NB4 (cell line): ENCODE results near the gene SMURF2.
A peak's percentile ranks its signal among the peaks of the same experiment; 100 is the strongest.

Experiments used
- DNase-seq: peaks from one replicate; pipeline ENCODE4 v3.0.0; 2010; ENCODE audit warnings: low read depth
- H3K4me3 ChIP-seq: one replicate; pipeline ENCODE4 v1.5.1; 2011; ENCODE audit warnings: mild to moderate bottlenecking, low read depth, low read length, moderate library complexity
- CTCF ChIP-seq: IDR thresholded peaks from one replicate; pipeline ENCODE4 v1.5.1; 2012; ENCODE audit warnings: low read depth, low read length
- MAX ChIP-seq: IDR thresholded peaks from 2 replicates; pipeline ENCODE4 v1.6.1; 2011; ENCODE audit warnings: low read depth, low read length
- MYC ChIP-seq: IDR thresholded peaks from 2 replicates; pipeline ENCODE4 v1.6.1; 2011; ENCODE audit warnings: low read depth, low read length
- POLR2A ChIP-seq: IDR thresholded peaks from 2 replicates; pipeline ENCODE4 v1.6.1; 2011; ENCODE audit warnings: mild to moderate bottlenecking; ENCODE audit not compliant: insufficient read length; ENCODE audit errors: extremely low read depth

The SMURF2 gene

GRCh38 chr17:64648234-64648633 is 13.9 kb downstream of the SMURF2 start:
- no peak for DNase-seq
- TF ChIP-seq CTCF: no peak
- TF ChIP-seq MYC: no peak
- no peak for TF ChIP-seq POLR2A
- TF ChIP-seq MAX: no peak
- no peak overlapping the region for H3K4me3 ChIP-seq

DNA sequence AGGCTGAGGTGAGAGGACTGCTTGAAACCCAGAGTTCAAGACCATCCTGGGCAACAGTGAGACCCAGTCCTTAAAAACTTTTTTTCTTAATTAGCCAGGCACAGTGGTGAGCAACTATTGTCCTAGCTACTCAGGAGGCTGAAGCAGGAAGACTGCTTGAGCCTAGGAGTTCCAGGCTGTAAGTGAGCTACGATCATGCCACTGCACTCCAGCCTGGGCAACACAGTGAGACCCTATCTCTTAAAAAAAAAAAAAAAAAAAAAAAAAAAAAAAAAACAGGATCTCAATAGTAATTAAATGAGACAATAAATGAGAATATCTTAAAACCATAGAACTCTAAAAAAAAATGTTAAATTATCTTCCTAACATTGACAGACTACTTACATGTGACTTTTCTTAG is 14.3 kb downstream of the SMURF2 start:
- TF ChIP-seq POLR2A (no peak), MAX (no peak), CTCF (no peak), MYC (no peak)
- H3K4me3 ChIP-seq: no peak overlapping the region
- DNase-seq: no peak

DNA sequence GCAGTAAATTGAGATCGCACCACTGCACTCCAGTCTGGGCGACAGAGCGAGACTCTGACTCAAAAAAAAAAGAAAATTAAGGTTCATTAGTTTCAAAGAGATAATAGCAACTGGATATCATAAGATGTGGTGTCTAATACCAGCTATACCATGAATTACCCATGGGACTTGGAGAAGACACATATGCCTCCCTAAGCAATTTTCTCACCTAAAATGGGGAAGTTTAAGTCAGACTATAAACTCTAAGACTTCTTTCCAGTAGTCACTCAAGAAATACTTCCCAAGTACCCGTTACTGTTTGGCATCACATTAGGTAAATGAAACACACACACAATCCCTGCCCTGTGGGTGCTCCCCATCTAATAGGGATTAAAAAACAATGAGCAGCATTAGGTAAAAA is 22.6 kb downstream of the SMURF2 start:
- DNase-seq: peak; percentile 50
- no peak for TF ChIP-seq CTCF
- TF ChIP-seq POLR2A: no peak
- no peak for TF ChIP-seq MAX
- no peak for TF ChIP-seq MYC

DNA sequence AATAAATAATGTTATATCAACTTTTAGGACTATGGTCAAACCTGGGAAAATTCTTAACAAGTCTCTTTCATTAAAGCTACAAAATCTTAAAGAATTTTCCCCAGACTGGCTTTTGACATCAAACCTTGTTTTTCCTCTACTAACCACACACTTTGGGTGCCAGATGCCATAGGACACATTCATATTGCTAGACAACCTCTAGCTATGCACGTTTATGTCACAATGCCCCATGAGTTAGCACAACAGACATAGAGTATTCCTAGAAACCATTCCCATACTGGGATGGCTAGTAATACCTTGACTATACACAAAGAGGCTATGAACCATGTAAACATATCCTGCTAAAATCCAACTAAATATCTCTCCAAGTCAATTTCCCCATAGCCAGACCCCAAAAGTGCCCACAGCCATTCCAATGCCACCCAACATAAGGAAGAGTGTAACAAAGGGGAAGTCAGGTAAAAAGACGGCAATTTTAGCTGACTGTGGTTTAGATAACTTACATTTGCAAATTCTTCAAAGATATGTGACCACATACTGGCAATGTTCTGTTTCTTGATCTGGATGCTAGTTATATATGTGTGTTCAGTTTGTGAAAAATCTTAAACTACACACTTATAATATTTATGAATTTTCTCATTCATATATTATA is 23.4 kb downstream of the SMURF2 start:
- peak; percentile 37 for DNase-seq
- TF ChIP-seq POLR2A (no peak), MAX (no peak), CTCF (no peak), MYC (no peak)
- no peak overlapping the region for H3K4me3 ChIP-seq

More for the DNA sequence above, 22.6 kb downstream of the SMURF2 start:
- no peak overlapping the region for H3K4me3 ChIP-seq

DNA sequence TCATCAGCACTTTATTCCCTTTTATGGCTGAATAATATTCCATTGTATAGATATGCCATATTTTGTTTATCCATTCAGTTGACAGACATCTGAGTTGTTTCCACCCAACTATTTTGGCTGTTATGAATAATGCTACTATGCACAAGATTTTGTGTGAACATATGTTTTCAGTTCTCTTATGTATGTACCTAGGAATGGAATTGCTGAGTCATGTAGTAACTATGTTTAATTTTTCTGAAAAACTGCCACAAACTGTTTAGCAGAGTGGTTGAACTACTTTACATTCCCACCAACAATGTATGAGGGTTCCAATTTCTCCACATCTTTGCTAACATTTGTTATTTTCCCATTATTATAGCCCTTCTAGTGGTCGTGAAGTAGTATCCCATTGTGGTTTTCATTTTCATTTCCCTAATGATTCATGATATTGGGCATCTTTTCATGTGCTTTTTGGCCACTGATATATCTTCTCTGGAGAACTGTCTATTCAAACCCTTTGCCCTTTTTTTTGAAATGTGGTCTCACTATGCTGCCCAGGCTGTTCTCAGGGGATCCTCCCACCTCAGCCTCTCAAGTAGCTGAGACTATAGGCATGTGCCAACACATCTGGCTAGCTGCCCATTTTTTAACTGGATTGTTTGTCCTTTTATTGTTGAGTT is 26.3 kb downstream of the SMURF2 start:
- TF ChIP-seq MAX (no peak), MYC (no peak), POLR2A (no peak)
- no peak overlapping the region for H3K4me3 ChIP-seq
- DNase-seq: no peak

- no peak for DNase-seq
- H3K4me3 ChIP-seq: no peak overlapping the region
- no peak for TF ChIP-seq MAX
- TF ChIP-seq POLR2A: no peak
- no peak for TF ChIP-seq CTCF
- TF ChIP-seq MYC: no peak
Measured at GRCh38 chr17:64634218-64634617, 27.9 kb downstream of the SMURF2 start.
